ENCODE results near the gene SLC6A17.

SLC6A17 gene

DNA sequence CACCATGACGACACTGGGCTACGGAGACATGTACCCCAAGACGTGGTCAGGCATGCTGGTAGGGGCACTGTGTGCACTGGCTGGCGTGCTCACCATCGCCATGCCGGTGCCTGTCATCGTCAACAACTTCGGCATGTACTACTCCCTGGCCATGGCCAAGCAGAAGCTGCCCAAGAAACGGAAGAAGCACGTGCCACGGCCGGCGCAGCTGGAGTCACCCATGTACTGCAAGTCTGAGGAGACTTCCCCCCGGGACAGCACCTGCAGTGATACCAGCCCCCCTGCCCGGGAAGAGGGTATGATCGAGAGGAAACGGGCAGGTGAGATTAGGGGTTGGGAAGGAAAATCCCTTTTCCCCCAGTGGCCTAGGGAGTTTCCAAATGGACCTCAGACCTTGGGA, 73.3 kb downstream of the SLC6A17 start:
- Histone ChIP-seq H3K79me2 (ENCODE audit: insufficient read depth, low read length) (no peaks in the 10 kb centered on the region), H3K4me2 (ENCODE audit: low read depth, low read length, poor library complexity, severe bottlenecking) (no peak overlapping the region), H3K9me3 (ENCODE audit: insufficient read depth, low read depth, low read length) (no peaks in the 10 kb centered on the region), H3K27me3 (ENCODE audit: insufficient read depth, low read length, poor library complexity, severe bottlenecking) (no peaks in the 10 kb centered on the region), H3K9me2 (replicated peaks; ENCODE audit: low read depth, low read length) (no peaks in the 10 kb centered on the region), H4K20me1 (ENCODE audit: insufficient read depth, low read length, poor library complexity, severe bottlenecking) (no peaks in the 10 kb centered on the region), H2AFZ (ENCODE audit: low read length) (no peak overlapping the region), H3K9ac (ENCODE audit: low read depth, low read length, poor library complexity, severe bottlenecking) (no peak overlapping the region), H3F3A (ENCODE audit: low read depth) (no peaks in the 10 kb centered on the region), H3K4me1 (ENCODE audit: insufficient read depth, low read length, poor library complexity, severe bottlenecking) (no peaks in the 10 kb centered on the region), H3K36me3 (ENCODE audit: insufficient read depth, low read length) (no peaks in the 10 kb centered on the region; the same call in 1 of the 2 replicates), H3K4me3 (ENCODE audit: low read length, poor library complexity, severe bottlenecking) (no peak overlapping the region)
- no peak for TF ChIP-seq EZH2phosphoT487 (IDR thresholded peaks at IDR 0.05; ENCODE audit: borderline replicate concordance)
- TF ChIP-seq, protein P1, sequence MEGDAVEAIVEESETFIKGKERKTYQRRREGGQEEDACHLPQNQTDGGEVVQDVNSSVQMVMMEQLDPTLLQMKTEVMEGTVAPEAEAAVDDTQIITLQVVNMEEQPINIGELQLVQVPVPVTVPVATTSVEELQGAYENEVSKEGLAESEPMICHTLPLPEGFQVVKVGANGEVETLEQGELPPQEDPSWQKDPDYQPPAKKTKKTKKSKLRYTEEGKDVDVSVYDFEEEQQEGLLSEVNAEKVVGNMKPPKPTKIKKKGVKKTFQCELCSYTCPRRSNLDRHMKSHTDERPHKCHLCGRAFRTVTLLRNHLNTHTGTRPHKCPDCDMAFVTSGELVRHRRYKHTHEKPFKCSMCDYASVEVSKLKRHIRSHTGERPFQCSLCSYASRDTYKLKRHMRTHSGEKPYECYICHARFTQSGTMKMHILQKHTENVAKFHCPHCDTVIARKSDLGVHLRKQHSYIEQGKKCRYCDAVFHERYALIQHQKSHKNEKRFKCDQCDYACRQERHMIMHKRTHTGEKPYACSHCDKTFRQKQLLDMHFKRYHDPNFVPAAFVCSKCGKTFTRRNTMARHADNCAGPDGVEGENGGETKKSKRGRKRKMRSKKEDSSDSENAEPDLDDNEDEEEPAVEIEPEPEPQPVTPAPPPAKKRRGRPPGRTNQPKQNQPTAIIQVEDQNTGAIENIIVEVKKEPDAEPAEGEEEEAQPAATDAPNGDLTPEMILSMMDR (conservative IDR thresholded peaks at IDR 0.05; ENCODE audit: low read length) = no peak

GRCh38 chr1:110224240-110224995, 74.1 kb downstream of the SLC6A17 start:
- H3K27me3 ChIP-seq (ENCODE audit: insufficient read depth, low read length, poor library complexity, severe bottlenecking) = no peaks in the 10 kb centered on the region
- H2AFZ ChIP-seq (ENCODE audit: low read length) = no peak overlapping the region
- H4K20me1 ChIP-seq (ENCODE audit: insufficient read depth, low read length, poor library complexity, severe bottlenecking) = no peaks in the 10 kb centered on the region
- no peak overlapping the region for H3K4me2 ChIP-seq (ENCODE audit: low read depth, low read length, poor library complexity, severe bottlenecking)
- TF ChIP-seq, protein P1 (conservative IDR thresholded peaks at IDR 0.05; ENCODE audit: low read length) = no peak
- no peak for TF ChIP-seq EZH2phosphoT487 (IDR thresholded peaks at IDR 0.05; ENCODE audit: borderline replicate concordance)
- no peaks in the 10 kb centered on the region; the same call in 1 of the 2 replicates for H3K36me3 ChIP-seq (ENCODE audit: insufficient read depth, low read length)
- H3K79me2 ChIP-seq (ENCODE audit: insufficient read depth, low read length) = no peaks in the 10 kb centered on the region
- H3F3A ChIP-seq (ENCODE audit: low read depth) = no peaks in the 10 kb centered on the region
- no peaks in the 10 kb centered on the region for H3K9me2 ChIP-seq (replicated peaks; ENCODE audit: low read depth, low read length)
- no peaks in the 10 kb centered on the region for H3K9me3 ChIP-seq (ENCODE audit: insufficient read depth, low read depth, low read length)
- H3K4me3 ChIP-seq (ENCODE audit: low read length, poor library complexity, severe bottlenecking) = no peak overlapping the region
- no peaks in the 10 kb centered on the region for H3K4me1 ChIP-seq (ENCODE audit: insufficient read depth, low read length, poor library complexity, severe bottlenecking)
- no peak overlapping the region for H3K9ac ChIP-seq (ENCODE audit: low read depth, low read length, poor library complexity, severe bottlenecking)

GRCh38 chr1:110225212-110225611, 74.9 kb downstream of the SLC6A17 start:
- H3K9ac ChIP-seq (ENCODE audit: low read depth, low read length, poor library complexity, severe bottlenecking) = no peak overlapping the region
- H3K4me2 ChIP-seq (ENCODE audit: low read depth, low read length, poor library complexity, severe bottlenecking) = no peak overlapping the region
- H3K79me2 ChIP-seq (ENCODE audit: insufficient read depth, low read length) = no peaks in the 10 kb centered on the region
- no peak overlapping the region for H2AFZ ChIP-seq (ENCODE audit: low read length)
- no peaks in the 10 kb centered on the region for H3K9me3 ChIP-seq (ENCODE audit: insufficient read depth, low read depth, low read length)
- H3F3A ChIP-seq (ENCODE audit: low read depth) = no peaks in the 10 kb centered on the region
- H3K4me1 ChIP-seq (ENCODE audit: insufficient read depth, low read length, poor library complexity, severe bottlenecking) = no peaks in the 10 kb centered on the region
- H4K20me1 ChIP-seq (ENCODE audit: insufficient read depth, low read length, poor library complexity, severe bottlenecking) = no peaks in the 10 kb centered on the region
- H3K4me3 ChIP-seq (ENCODE audit: low read length, poor library complexity, severe bottlenecking) = no peak overlapping the region
- H3K9me2 ChIP-seq (replicated peaks; ENCODE audit: low read depth, low read length) = no peaks in the 10 kb centered on the region
- no peaks in the 10 kb centered on the region; the same call in 1 of the 2 replicates for H3K36me3 ChIP-seq (ENCODE audit: insufficient read depth, low read length)
- H3K27me3 ChIP-seq (ENCODE audit: insufficient read depth, low read length, poor library complexity, severe bottlenecking) = no peaks in the 10 kb centered on the region
- TF ChIP-seq, protein P1 (conservative IDR thresholded peaks at IDR 0.05; ENCODE audit: low read length) = no peak
- no peak for TF ChIP-seq EZH2phosphoT487 (IDR thresholded peaks at IDR 0.05; ENCODE audit: borderline replicate concordance)
